Fibroblast of lung (primary cell): ENCODE data around the gene LRFN2.

Experiments used
- EZH2 ChIP-seq: IDR thresholded peaks from 2 replicates; pipeline ENCODE4 v1.5.1; 2012; ENCODE audit warnings: low read length, control low read depth, mild to moderate bottlenecking; ENCODE audit errors: missing control alignments
- TF ChIP-seq, protein P1 (sequence below), 2 donors: IDR thresholded peaks in 1 of 2; conservative IDR thresholded peaks in 1 of 2; 1 replicate in 1 of 2; 2 replicates in 1 of 2; pipeline ENCODE4 v1.5.1; 2011 to 2012; ENCODE audit warnings: low read length in 2 of 2, control low read depth in 1 of 2, inconsistent platforms in 1 of 2, low read depth in 1 of 2, mild to moderate bottlenecking in 1 of 2

- TF ChIP-seq, protein P1, sequence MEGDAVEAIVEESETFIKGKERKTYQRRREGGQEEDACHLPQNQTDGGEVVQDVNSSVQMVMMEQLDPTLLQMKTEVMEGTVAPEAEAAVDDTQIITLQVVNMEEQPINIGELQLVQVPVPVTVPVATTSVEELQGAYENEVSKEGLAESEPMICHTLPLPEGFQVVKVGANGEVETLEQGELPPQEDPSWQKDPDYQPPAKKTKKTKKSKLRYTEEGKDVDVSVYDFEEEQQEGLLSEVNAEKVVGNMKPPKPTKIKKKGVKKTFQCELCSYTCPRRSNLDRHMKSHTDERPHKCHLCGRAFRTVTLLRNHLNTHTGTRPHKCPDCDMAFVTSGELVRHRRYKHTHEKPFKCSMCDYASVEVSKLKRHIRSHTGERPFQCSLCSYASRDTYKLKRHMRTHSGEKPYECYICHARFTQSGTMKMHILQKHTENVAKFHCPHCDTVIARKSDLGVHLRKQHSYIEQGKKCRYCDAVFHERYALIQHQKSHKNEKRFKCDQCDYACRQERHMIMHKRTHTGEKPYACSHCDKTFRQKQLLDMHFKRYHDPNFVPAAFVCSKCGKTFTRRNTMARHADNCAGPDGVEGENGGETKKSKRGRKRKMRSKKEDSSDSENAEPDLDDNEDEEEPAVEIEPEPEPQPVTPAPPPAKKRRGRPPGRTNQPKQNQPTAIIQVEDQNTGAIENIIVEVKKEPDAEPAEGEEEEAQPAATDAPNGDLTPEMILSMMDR (conservative IDR thresholded peaks at IDR 0.05 in 1 of 2, IDR thresholded peaks at IDR 0.05 in 1 of 2; ENCODE audit: low read depth in 1 of 2, low read length in 2 of 2) = no peak
- no peak for TF ChIP-seq EZH2
These were observed 12.4 kb upstream of the LRFN2 start for GRCh38 chr6:40599555-40599954.
